ENCODE data around the gene NUP62. TPM values are rescaled to one million over a fixed set of nuclear protein-coding genes. Genes with fewer than 3 reads are reported as not detected.

Gene NUP62
- polyA plus RNA-seq, 1 donor (not counting 4 experiments of a cell fraction or from before 2014, with no cell fraction given) = 12.9 TPM

- Histone ChIP-seq H3K36me3 (ENCODE audit: control insufficient read depth in 2 of 2, extremely low read depth in 1 of 2, insufficient read depth in 2 of 2, low read length in 2 of 2) (no peaks in the 10 kb centered on the region), H4K20me1 (ENCODE audit: control insufficient read depth, extremely low read depth, insufficient read depth, low read length) (no peaks in the 10 kb centered on the region), H3K27me3 (ENCODE audit: control insufficient read depth, extremely low read depth, insufficient read depth, low read length) (peaks cover 9% of the 10 kb centered on the region), H2AFZ (ENCODE audit: control insufficient read depth, low read length) (no peak overlapping the region), H3K9me3 (ENCODE audit: control insufficient read depth, low read depth, low read length) (no peaks in the 10 kb centered on the region), H3K27ac (ENCODE audit: control insufficient read depth, insufficient read depth, low read length) (no peak overlapping the region), H3K9ac (ENCODE audit: control insufficient read depth, extremely low read depth, insufficient read depth, low read length) (no peak overlapping the region), H3K4me1 (ENCODE audit: control insufficient read depth, extremely low read depth, insufficient read depth, low read length) (no peaks in the 10 kb centered on the region), H3K4me2 (ENCODE audit: control insufficient read depth, extremely low read depth, insufficient read depth, low read depth, low read length) (no peak overlapping the region), H3K79me2 (ENCODE audit: control insufficient read depth, insufficient read depth, low read length) (no peaks in the 10 kb centered on the region), H3K9me1 (ENCODE audit: control insufficient read depth, extremely low read depth, insufficient read depth, low read length) (no peaks in the 10 kb centered on the region), H3K4me3 (ENCODE audit: control insufficient read depth in 2 of 3, extremely low read depth in 1 of 3, insufficient read depth in 2 of 3, low read depth in 1 of 3, low read length in 3 of 3) (no peak overlapping the region)
- dilution Hi-C loops (cut with MboI; ENCODE audit: extremely low pct_ligation_motif_present, low sequenced_read_pairs) = no loop called here
- FAIRE-seq (no peak), DNase-seq (ENCODE audit: low read depth, low spot score) (no peak)
- TF ChIP-seq, protein P1, sequence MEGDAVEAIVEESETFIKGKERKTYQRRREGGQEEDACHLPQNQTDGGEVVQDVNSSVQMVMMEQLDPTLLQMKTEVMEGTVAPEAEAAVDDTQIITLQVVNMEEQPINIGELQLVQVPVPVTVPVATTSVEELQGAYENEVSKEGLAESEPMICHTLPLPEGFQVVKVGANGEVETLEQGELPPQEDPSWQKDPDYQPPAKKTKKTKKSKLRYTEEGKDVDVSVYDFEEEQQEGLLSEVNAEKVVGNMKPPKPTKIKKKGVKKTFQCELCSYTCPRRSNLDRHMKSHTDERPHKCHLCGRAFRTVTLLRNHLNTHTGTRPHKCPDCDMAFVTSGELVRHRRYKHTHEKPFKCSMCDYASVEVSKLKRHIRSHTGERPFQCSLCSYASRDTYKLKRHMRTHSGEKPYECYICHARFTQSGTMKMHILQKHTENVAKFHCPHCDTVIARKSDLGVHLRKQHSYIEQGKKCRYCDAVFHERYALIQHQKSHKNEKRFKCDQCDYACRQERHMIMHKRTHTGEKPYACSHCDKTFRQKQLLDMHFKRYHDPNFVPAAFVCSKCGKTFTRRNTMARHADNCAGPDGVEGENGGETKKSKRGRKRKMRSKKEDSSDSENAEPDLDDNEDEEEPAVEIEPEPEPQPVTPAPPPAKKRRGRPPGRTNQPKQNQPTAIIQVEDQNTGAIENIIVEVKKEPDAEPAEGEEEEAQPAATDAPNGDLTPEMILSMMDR (optimal IDR thresholded peaks at IDR 0.05 in 1 of 3, IDR thresholded peaks at IDR 0.05 in 1 of 3, conservative IDR thresholded peaks at IDR 0.05 in 1 of 3; ENCODE audit: extremely low read depth in 1 of 3, insufficient read depth in 2 of 3, low read length in 3 of 3) = no peak
- TF ChIP-seq EZH2 (IDR thresholded peaks at IDR 0.05; ENCODE audit: low read length) = no peak
These were observed 24.1 kb upstream of the NUP62 start for GRCh38 chr19:49953416-49953815.

- peaks cover 9% of the 10 kb centered on the region for H3K27me3 ChIP-seq (ENCODE audit: control insufficient read depth, extremely low read depth, insufficient read depth, low read length)
- FAIRE-seq (no peak), DNase-seq (ENCODE audit: low read depth, low spot score) (no peak)
- no peaks in the 10 kb centered on the region for H3K9me3 ChIP-seq (ENCODE audit: control insufficient read depth, low read depth, low read length)
- H2AFZ ChIP-seq (ENCODE audit: control insufficient read depth, low read length) = no peak overlapping the region
- dilution Hi-C loops (cut with MboI; ENCODE audit: extremely low pct_ligation_motif_present, low sequenced_read_pairs) = no loop called here
- H3K4me2 ChIP-seq (ENCODE audit: control insufficient read depth, extremely low read depth, insufficient read depth, low read depth, low read length) = no peak overlapping the region
- H3K9me1 ChIP-seq (ENCODE audit: control insufficient read depth, extremely low read depth, insufficient read depth, low read length) = no peaks in the 10 kb centered on the region
- H3K27ac ChIP-seq (ENCODE audit: control insufficient read depth, insufficient read depth, low read length) = no peak overlapping the region
- no peaks in the 10 kb centered on the region for H4K20me1 ChIP-seq (ENCODE audit: control insufficient read depth, extremely low read depth, insufficient read depth, low read length)
- no peak overlapping the region for H3K9ac ChIP-seq (ENCODE audit: control insufficient read depth, extremely low read depth, insufficient read depth, low read length)
- H3K79me2 ChIP-seq (ENCODE audit: control insufficient read depth, insufficient read depth, low read length) = no peaks in the 10 kb centered on the region
- TF ChIP-seq EZH2 (IDR thresholded peaks at IDR 0.05; ENCODE audit: low read length) = no peak
- TF ChIP-seq, protein P1 (optimal IDR thresholded peaks at IDR 0.05 in 1 of 3, IDR thresholded peaks at IDR 0.05 in 1 of 3, conservative IDR thresholded peaks at IDR 0.05 in 1 of 3; ENCODE audit: extremely low read depth in 1 of 3, insufficient read depth in 2 of 3, low read length in 3 of 3) = no peak
- H3K4me3 ChIP-seq (ENCODE audit: control insufficient read depth in 2 of 3, extremely low read depth in 1 of 3, insufficient read depth in 2 of 3, low read depth in 1 of 3, low read length in 3 of 3) = no peak overlapping the region
- H3K4me1 ChIP-seq (ENCODE audit: control insufficient read depth, extremely low read depth, insufficient read depth, low read length) = no peaks in the 10 kb centered on the region
- no peaks in the 10 kb centered on the region for H3K36me3 ChIP-seq (ENCODE audit: control insufficient read depth in 2 of 2, extremely low read depth in 1 of 2, insufficient read depth in 2 of 2, low read length in 2 of 2)
These were observed 23.6 kb upstream of the NUP62 start for GRCh38 chr19:49952906-49953305.

All from keratinocyte (primary cell).